ES-I3 (cell line): ENCODE results near the gene RNF212.
A peak's percentile ranks its signal among the peaks of the same experiment; 100 is the strongest.
"Not testable (repeated sequence)": the region's sequence is repeated elsewhere in the genome, so short reads cannot be mapped to it uniquely, and the experiment has no call there.

Experiments
- H3K36me3 ChIP-seq: 2 replicates; pipeline ENCODE4 v1.6.1; 2013; ENCODE audit warnings: mild to moderate bottlenecking, low read length, control low read depth, moderate library complexity; ENCODE audit not compliant: insufficient read depth
- H3K4me1 ChIP-seq: 2 replicates; pipeline ENCODE4 v1.6.1; 2013; ENCODE audit warnings: mild to moderate bottlenecking, control low read depth, low read length; ENCODE audit not compliant: insufficient read depth
- H3K9ac ChIP-seq: 2 replicates; pipeline ENCODE4 v1.6.1; 2013; ENCODE audit warnings: low read depth, mild to moderate bottlenecking, low read length, moderate library complexity
- H3K9me3 ChIP-seq: 2 replicates; pipeline ENCODE4 v1.6.1; 2013; ENCODE audit warnings: mild to moderate bottlenecking, low read length, moderate library complexity; ENCODE audit not compliant: control insufficient read depth, insufficient read depth

The RNF212 gene

DNA sequence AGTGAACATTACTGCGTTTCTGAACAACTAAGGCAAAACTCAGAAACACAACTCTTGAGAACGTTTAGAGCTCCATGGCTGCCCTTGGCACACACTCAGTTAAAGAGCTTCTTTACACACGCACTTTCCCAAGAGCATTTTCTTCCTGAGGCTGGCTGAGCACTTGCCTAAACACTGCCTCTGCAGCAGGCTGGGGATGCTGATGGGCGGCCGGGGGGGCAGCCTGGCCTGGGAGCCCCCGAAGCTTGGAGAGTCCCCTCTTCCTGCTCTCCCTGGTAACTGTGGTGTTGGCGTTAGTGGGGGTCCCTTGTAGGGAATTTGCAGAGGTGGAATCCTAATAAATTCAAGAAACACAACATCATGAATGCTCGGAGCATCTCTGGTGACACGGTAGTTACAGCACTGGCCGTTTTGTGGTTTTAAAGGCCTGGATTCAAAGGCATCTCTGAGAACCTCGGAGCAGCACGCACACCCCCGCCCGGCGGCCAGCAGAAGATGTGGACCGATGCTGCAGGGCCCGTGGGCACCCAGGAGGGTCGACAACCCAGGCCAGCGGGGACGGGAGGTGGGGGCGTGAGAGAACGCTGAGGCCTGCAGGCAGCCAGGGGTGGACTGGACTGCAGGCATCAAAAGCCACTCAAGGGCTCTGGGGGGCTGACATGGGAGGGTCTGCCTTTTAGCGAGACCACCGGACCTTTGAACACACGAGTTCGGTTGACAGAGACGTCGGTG lies 56.5 kb downstream of the RNF212 start:
- H3K9me3 ChIP-seq = no peaks in the 10 kb centered on the region
- no peaks in the 10 kb centered on the region for H3K36me3 ChIP-seq
- H3K4me1 ChIP-seq = no peaks in the 10 kb centered on the region
- no peak overlapping the region for H3K9ac ChIP-seq

DNA sequence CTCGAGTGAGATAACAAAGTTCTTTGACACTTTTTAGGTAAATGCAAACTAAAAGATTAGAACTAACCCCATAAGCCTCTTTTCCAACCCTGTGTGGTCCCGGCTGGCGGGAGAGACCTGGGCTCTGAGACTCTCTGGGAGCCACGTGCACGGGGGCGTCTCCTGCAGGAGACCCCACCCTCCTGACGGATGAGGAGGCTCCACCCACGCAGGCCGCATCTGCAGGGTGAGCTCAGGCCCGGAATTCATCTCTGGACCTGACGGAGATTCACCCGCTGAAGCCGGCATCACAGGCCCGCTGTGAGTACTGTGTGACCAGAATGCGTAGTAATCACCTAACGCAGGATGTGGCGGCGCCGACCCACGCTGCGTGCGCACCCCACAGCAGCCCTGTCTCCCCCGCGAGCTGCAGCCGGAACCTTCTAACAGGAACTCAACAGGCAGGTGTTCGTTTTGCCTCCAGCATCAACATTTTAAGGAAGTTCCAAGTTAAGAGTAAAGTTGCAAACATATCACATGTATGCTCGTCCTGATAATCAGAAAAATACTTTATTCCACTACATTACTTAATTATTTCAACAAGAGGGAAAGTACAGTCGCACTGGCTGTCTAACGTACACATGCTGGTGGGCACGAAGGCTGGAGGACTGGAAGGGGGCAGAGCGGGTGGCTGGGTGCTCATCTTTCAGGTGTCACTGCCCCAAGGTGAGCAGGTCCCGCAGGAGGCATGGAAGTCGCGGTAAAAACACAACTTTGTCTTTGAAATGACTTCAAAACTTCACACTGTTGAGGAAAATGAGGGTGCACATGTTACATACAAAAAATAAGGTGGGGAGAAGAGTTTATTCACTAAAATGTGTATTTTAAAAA lies 57.4 kb downstream of the RNF212 start:
- Histone ChIP-seq H3K36me3 (no peaks in the 10 kb centered on the region), H3K9ac (no peak overlapping the region; the same call in 1 of the 2 replicates), H3K9me3 (no peaks in the 10 kb centered on the region), H3K4me1 (no peaks in the 10 kb centered on the region)

DNA sequence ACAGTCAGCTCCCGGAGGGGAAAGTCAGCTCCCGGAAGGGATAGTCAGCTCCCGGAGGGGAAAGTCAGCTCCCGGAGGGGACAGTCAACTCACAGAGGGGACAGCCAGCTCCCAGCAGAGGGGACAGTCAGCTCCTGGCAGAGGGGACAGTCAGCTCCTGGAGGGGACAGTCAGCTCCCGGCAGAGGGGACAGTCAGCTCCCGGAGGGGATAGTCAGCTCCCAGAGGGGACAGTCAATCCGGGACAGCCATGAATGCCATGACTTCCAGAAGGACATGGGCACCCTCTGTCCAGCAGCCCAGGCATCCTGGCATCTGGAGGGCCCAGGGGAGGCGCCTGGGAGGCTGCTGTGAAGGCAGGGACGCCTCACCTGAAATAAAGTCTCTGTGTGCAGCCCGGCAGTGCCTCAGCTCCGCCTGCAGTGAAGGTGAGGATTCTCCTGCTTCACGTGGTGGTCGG lies 58.1 kb downstream of the RNF212 start:
- not testable (repeated sequence) for H3K4me1 ChIP-seq, H3K36me3 ChIP-seq, H3K9ac ChIP-seq, H3K9me3 ChIP-seq

DNA sequence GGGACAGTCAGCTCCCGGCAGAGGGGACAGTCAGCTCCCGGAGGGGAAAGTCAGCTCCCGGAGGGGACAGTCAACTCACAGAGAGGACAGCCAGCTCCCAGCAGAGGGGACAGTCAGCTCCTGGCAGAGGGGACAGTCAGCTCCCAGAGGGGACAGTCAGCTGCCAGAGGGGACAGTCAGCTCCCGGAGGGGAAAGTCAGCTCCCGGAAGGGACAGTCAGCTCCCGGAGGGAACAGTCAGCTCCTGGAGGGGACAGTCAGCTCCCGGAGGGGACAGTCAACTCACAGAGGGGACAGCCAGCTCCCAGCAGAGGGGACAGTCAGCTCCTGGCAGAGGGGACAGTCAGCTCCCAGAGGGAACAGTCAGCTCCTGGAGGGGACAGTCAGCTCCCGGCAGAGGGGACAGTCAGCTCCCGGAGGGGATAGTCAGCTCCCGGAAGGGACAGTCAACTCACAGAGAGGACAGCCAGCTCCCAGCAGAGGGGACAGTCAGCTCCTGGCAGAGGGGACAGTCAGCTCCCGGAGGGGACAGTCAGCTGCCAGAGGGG lies 58.6 kb downstream of the RNF212 start:
- not testable (repeated sequence) for H3K9ac ChIP-seq, H3K4me1 ChIP-seq, H3K9me3 ChIP-seq, H3K36me3 ChIP-seq

DNA sequence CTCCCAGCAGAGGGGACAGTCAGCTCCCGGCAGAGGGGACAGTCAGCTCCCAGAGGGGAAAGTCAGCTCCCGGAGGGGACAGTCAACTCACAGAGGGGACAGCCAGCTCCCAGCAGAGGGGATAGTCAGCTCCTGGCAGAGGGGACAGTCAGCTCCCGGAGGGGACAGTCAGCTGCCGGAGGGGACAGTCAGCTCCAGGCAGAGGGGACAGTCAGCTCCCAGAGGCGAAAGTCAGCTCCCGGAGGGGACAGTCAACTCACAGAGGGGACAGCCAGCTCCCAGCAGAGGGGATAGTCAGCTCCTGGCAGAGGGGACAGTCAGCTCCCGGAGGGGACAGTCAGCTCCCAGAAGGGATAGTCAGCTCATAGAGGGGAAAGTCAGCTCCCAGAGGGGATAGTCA lies 59.5 kb downstream of the RNF212 start:
- H3K36me3 ChIP-seq, H3K9me3 ChIP-seq, H3K4me1 ChIP-seq, H3K9ac ChIP-seq: not testable (repeated sequence)

DNA sequence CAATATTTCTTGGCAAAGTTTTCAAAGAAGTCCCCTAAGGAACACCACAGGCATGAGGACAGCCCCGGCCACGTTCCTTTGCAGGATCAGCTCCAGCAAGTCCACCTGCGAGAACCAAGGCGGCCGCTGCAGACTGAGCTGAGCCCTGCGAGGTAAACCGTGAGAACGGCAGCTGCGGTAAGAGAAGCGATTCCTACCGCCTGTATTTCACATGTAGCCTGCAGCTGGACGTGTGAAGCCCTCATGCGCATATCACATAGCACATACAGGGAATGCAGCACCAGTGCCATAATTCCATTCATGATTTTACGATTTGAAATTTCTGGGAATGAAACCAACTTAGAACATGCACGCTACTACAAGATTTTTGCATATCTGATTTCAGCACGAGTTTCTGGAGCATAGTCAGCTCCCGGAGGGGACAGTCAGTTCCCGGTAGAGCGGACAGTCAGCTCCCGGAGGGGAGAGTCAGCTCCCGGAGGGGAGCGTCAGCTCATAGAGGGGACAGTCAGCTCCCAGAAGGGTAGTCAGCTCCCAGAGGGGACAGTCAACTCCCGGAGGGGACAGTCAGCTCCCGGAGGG lies 60.2 kb downstream of the RNF212 start:
- Histone ChIP-seq H3K9ac (no peak overlapping the region), H3K4me1 (no peaks in the 10 kb centered on the region), H3K36me3 (no peaks in the 10 kb centered on the region), H3K9me3 (no peaks in the 10 kb centered on the region)

DNA sequence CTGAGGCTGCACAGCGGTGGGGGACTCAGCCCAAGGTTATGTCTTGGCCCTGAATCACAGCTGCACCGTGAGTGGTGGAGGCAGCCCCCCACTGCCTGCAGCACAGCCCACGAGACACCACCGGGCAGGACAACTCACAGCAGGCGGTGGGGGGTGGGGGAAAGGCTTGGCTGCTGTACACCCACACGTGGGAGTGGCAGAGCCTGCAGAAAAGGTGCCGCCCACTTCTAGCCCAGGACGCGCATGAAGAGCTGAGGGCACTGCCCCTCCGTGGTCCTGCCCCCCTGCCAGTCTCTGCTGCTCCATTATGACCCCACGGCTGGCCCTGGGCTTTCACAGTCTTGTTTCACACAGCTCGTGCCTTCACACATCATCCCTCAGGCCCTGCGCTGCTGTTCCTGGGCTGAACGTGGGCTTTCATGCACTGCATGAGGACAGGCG lies 61.1 kb downstream of the RNF212 start:
- Histone ChIP-seq H3K4me1 (no peaks in the 10 kb centered on the region), H3K9ac (no peak overlapping the region), H3K36me3 (no peaks in the 10 kb centered on the region), H3K9me3 (no peaks in the 10 kb centered on the region)

DNA sequence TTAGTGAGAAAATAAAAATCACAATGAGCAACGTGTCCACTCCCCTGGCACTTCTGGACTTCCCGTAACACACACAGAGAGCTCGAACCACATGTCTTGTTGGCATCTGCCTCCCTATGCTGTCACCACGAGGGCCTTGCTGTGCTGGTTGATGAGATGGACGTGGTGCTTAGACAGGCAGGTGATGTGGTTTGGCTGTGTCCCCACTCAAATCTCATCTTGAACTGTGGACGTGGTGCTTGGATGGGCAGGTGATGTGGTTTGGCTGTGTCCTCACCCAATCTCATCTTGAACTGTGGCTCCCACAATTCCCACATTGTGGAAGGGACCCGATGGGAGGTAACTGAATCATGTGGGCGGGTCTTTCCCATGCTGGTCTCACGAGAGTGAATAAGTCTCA lies 61.9 kb downstream of the RNF212 start:
- no peaks in the 10 kb centered on the region for H3K4me1 ChIP-seq
- H3K9ac ChIP-seq = no peak overlapping the region
- no peaks in the 10 kb centered on the region for H3K36me3 ChIP-seq
- H3K9me3 ChIP-seq = no peaks in the 10 kb centered on the region

DNA sequence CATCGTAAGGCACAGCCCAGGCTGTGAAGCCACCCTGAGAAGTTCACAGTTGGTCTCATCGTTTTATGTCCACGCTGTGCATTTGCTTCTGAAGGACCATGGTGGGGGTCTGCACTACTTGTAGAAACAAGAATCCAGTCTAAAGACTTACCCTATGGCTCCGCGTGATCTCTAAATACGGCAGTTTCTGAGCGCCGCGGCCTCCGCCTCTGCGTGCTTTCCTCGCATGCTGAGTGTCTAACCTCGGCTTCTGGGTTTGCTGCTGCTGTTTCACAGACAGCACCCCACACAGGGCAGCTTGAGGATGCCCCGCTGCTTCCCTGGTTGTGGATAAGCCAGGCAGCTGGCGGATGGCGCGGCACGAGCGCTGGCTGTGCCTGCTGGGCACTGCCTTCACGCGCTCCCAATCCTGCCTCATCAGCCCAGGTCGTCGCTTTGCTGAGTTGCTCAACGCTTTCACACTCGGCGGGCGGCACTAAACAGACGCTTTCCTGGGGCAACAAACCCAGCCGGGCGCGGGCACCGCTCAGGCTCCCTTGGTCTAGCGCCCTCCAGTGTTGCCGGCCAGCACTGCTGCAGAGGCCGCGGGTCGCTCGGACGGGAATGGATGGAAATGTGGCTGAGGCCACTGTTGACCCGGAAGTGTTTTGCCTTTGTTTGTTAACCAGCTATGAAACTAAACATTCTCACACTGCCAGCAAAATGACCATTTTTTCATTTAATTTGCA lies 62.7 kb downstream of the RNF212 start:
- Histone ChIP-seq H3K4me1 (peaks cover under 1% of the 10 kb centered on the region; the same call in 1 of the 2 replicates), H3K9ac (peak overlapping the region; percentile 25)

DNA sequence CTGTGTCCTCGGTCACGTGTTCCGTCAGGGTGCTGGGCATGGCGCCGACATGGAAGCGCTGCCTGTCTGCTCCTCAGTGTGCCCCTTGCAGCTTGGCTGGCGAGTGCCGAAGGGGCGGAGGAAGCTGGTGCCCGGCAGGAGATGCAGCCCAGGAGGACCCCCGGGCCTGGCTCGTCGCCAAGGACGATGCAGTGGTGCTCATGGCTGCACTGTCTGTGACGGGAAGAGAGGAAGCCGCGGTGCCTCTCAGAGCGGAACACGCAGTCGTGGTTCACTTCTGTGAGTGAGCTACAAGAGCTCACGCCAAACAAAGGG lies 63.8 kb downstream of the RNF212 start:
- no peaks in the 10 kb centered on the region for H3K9me3 ChIP-seq
- peaks cover 10% of the 10 kb centered on the region for H3K4me1 ChIP-seq
- H3K36me3 ChIP-seq = no peaks in the 10 kb centered on the region
- no peak overlapping the region for H3K9ac ChIP-seq

More for the DNA sequence above, 62.7 kb downstream of the RNF212 start:
- H3K36me3 ChIP-seq = no peaks in the 10 kb centered on the region
- H3K9me3 ChIP-seq = no peaks in the 10 kb centered on the region

DNA sequence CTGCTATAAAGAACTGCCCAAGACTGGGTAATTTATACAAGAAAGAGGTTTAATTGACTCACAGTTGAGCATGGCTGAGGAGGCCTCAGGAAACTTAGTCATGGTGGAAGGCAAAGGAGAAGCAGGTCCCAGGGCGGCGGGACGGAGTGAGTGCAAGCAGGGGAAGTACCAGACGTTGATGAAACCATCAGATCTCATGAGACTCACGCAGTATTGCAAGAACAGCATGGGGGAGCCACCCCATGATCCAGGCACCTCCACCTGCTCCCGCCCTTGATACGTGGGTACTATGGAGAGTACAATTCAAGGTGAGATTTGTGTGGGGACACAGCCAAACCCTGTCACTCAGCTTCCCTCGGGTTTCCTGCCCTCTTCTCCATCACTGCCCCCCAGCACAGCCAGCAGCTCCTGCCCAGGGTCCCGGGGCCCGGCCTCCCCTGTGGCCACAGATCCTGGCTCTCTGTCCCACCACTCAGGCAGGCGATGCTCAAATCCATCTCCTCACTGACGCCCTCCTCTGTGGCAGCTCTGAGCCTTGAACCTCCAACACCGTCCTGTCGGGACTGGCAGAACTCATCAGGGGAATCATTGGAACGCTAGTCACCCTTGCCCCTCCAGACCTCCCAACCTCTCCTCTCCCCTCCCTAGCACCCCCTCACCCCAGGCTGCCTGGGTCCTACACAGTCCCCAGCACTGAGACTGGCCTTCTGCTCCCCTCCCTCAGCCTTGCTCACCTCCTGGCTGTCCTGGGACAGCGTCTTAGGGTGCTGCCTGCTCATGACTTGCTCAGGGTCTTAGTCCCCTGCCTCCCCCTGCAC lies 64.4 kb downstream of the RNF212 start:
- Histone ChIP-seq H3K9ac (no peak overlapping the region), H3K9me3 (no peaks in the 10 kb centered on the region), H3K4me1 (peaks cover 16% of the 10 kb centered on the region), H3K36me3 (no peaks in the 10 kb centered on the region)

DNA sequence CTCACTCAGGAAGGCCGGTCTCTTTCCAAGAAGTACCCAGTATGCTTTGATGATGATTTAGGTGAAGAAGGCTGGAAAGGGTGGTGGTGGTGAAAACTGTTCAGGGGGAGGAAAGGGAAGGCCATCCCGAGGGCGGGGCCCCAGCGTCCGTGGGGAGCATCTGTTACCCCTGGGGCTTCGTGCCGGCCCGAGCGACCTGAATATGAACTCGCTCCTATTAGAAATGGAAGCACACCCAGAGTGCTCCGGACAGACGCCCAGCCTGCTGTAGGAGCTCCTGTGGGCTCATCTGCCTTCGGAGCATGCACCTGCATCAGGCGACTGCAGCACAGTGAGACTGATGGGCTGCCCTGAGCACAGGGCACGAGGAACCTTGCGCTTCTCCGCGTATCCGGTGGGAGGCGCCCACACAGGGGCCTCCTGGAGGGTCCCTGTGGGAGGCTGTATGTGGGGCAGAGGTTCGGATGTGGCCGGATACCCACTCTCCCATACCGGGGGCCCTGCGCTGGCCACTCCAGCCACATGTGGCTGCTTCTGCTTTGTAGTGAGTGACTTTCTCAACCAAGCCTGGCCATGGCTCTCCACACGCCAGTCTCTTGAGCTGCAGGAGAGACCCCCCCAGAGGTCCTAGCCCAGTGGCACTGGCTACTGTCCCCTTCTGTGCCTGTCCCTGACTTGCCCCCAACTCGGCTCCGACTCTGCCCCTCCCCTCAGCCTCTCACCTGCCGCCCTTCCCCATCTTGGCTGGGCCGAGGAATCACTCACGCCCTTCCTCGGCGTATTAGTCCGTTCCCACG lies 65.2 kb downstream of the RNF212 start:
- Histone ChIP-seq H3K9ac (no peak overlapping the region), H3K9me3 (no peaks in the 10 kb centered on the region), H3K4me1 (peaks cover 21% of the 10 kb centered on the region), H3K36me3 (no peaks in the 10 kb centered on the region)
